Daoy (cell line): Measurements from ENCODE around the gene MYO18B. TPM values are rescaled to one million over a fixed set of nuclear protein-coding genes. Genes with fewer than 3 reads are reported as not detected.
A peak's percentile ranks its signal among the peaks of the same experiment; 100 is the strongest.

ENCODE experiments used
- DNase-seq: peaks from one replicate; pipeline ENCODE4 v3.0.0-alpha.2; 2015; ENCODE audit warnings: low read depth
- total RNA-seq: library from RNA; depleted of rRNA; stranded (reverse); fragments of >200 nt; shearing (Covaris generic); gene quantifications from 2 replicates; pipeline ENCODE4 v1.2.3, GENCODE V29; 2014

The MYO18B gene
- total RNA-seq, 1 experiment from 2014 or later = not detected

DNA sequence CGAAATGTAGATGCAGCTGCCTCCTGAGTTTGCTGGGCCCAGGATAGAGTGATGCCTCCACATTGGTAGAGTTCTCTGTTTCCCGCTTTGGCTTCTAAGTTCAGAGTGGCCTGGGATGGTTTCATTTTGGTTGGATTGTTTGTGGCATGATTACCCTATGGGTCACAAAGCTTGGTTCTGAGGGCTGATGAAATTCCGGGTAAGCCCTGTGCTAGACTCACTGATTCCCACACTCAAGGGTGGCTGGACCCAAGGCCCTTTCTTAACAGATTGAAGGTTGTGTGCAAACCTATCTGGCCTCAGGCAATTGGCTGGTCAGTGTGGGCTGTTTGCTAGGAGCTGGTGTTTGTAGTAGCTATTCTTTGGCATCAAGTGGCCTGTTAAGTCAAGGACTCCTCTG lies 158.4 kb downstream of the MYO18B start:
- no peak for DNase-seq

DNA sequence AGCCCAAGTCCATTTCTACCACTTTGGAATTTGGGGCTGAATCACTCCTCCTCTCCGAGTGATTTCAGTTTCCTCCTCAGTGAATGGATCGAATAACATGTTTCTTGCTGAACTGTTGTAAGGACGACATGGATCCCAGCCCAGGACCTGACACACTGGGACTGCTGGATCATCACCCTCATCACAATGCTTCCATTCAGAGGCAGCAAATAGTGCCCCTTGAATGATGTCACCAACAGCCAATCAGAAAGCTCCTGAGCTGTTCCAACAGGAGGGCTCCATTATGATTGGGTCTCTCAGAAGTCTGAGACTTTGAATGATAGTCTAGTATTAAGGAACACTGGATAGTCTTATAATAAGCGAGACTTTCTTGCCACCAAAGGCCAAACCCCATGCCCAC lies 158.9 kb downstream of the MYO18B start:
- DNase-seq = peak; percentile 18

DNA sequence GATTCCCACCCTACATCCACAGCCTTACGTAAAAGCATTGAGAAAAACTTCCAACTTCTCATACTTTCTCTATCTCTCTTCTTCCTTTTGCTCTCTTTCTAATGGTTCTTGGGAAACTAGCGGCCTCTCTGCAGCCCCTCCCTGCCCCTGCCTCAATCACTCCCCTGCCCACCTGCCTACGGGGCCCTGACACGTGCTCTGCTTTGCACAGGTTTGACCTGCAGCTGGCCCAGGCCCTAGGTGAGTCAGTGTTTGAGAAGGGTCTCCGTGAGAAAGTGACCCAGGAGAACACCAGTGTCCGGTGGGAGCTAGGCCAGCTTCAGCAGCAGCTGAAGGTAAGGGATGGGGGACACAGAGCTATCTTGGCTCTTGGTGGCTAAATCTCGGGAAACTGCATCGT lies 160.4 kb downstream of the MYO18B start:
- no peak for DNase-seq

DNA sequence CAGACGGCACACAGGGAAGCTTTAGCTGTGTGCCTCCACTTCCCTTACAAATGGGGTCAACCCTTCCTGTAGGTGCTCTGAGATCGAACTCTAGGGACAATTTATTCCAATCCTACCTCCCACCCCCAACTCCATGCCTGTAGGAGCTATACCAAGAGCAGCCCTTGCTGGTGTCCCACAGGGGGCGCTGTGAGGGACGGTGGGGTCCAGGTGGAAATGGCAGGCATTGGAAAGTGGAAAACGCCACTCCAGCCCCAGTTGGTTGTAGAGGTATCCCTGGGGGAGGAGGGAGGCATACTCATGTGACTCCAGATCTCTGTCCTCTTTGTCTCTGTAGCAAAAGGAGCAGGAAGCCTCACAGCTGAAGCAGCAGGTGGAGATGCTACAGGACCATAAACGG lies 161.3 kb downstream of the MYO18B start:
- peak; percentile 29 for DNase-seq

DNA sequence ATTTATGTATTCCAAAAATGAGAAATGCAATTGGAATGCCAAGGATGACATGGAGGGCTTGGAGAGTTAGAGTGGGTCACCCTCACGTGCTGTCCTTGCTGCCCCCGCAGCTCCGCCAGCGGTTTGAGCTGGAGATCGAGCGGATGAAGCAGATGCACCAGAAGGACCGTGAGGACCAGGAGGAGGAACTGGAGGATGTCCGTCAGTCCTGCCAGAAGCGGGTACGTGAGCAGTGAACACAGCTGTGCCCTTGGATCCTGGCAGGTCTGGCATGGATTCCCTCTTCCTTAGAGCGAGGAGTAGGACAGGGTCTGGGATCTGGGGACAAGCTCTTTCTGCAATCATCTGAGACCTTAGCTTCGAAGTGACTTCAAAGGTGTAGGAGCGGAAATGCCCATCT lies 166.2 kb downstream of the MYO18B start:
- DNase-seq = no peak

DNA sequence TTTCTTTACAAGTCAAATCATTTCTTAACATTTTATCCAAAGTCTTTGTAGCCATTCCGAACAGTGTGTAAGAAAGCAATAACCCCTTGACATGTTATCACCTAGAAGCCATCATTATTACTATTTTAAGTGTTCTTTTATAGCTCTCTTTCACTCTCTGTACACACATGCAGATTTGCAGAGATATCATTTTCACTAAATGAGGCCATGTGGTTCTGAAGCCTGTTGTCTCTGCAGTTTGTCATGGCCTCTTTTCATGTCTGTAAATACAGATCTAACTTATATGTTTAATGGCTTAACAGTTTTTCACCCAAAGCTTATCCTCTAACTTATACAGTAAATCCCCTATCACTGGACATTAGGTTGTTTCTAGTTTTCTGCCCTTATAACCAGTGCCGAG lies 166.8 kb downstream of the MYO18B start:
- no peak for DNase-seq

DNA sequence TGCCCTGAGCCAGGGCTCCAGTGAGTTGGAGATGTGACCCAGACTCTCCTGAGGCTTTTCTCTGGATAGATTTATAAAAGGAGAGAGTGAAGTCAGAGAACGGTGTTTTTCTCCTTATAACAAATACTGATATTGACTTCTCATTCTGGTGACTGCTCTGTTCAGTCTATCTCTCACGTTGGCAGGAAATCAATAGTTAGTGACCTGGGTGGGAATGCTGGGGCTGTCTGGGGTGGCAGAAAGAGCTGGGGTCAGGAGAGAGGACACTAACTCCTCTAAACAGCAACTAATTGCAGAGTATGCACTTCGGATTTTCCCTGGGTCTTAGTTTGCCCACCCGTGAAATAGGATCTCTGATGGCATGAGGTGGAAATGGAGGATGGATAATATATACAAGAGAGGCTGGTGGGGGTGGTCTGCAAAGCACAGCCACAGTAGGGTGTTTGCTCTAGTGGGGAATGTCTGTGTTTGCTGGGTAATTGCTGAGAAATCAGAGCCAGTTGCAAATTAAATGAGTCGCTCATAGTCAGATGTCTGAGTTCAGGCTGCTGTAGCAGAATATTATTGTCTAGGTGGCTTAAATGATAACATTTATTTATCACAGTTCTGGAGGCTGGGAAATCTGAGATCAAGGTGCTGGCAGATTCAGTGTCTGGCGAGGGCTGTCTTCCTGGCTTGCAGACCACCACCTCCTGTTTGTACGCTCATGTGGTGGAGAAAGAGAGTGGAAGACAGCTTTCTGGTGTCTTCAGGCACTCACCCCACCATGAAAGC lies 167.8 kb downstream of the MYO18B start:
- DNase-seq = no peak

DNA sequence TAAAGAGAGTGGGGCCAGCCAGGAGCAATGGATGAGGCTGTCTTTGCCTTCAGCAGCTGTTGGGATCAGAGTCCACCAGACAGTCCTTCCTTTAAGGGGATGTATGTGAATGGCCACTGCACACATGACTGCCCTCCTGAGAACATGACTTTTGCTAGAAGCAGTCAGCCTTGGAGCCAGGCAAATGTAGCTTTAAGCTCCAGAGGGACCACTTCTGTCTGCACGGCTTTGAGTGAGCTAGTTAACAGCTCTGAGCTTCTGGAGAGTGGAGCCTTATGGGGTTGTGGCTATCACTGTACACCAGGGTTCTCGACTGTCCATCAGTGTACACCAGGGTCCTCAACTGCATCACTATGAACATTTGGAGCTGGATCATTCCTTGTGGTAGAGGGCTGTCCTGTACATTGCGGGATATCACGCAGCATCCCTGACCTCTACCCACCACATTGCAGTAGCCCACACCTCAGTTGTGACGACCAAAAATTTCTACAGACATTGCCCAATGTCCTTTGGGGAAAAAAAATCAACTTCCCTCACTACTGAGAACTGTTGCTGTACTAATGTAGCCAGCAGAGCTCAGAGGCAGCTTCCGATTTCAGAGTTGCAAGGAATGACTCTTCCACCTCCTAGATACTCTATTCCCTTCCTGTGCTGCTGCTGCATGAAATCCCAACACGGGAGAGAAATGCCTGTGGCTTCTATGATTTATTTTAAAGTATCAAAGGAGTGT lies 169.4 kb downstream of the MYO18B start:
- no peak for DNase-seq

DNA sequence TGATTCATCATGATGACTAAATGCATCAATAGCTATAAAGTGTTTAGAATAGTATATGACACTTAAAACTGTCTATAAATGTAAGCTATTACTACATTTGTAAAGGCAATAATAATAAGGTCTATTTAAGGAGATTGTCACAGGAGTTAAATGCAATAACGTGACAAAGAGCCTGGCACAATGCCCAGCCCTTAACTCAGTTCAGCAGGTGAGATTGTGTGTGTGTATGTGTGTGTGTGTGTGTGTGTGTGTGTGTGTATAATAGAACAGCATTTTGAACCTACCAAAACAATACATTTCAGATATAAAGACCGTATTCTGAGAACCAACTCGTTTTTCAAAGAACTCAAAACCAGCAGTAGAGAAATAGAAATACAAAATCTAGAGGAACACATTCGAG lies 177.5 kb downstream of the MYO18B start:
- no peak for DNase-seq

DNA sequence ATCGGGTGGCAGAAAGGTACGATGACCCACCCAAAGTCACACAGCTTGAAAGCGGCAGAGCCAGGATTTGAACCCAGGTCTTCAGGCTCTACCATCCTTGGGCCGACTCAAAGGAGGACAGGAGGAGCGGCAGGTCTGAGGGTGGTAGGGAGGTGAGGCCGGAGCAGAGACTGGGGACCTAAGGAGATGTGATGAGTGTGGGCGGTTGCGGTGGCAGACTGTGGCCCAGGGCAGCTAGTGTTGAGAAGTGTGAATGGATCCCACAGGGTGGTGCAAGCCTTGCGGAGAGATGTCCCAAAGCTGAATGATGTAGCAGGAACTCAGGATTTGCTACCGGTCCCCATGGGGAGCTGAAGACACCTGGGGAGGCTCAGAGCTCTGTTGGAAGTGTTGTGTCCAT lies 180.2 kb downstream of the MYO18B start:
- no peak for DNase-seq

DNA sequence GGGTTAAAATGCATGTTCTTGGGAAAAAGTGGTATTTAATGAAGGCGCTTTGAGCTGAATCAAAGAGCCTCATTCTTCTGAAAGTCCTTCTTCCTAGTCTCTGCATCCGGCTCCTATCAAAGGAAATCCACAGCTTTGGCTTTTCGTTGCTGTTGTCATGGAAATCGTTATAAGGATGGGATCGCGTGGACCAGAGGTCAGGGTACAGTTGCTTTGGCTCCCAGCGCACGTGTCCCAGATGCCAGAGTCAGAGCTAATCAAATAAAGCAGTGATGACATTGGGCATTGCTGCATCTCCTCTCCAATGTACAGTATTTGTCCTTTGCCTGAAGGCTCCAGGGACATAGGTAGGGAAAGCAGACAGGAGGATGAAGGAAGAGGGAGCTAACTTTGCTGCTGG lies 181.9 kb downstream of the MYO18B start:
- no peak for DNase-seq

DNA sequence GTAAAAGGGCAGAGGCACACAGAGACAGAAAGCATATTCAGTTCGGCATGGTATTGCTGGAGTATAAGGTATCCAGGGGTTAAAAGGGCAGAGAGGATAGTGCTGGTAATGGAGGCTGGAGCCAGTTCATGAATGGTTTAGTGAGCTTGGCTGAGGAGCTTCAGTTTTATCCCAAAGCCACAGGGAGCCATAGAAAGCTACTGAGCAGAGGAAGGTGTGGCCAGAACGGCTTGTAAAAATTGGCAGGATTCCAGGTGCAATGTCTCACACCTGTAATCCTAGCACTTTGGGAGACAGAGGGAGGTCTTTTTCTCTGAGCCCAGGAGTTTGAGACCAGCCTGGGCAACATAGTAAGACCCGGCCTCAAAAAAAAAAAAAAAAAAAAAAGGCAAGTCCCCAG lies 186.1 kb downstream of the MYO18B start:
- no peak for DNase-seq

DNA sequence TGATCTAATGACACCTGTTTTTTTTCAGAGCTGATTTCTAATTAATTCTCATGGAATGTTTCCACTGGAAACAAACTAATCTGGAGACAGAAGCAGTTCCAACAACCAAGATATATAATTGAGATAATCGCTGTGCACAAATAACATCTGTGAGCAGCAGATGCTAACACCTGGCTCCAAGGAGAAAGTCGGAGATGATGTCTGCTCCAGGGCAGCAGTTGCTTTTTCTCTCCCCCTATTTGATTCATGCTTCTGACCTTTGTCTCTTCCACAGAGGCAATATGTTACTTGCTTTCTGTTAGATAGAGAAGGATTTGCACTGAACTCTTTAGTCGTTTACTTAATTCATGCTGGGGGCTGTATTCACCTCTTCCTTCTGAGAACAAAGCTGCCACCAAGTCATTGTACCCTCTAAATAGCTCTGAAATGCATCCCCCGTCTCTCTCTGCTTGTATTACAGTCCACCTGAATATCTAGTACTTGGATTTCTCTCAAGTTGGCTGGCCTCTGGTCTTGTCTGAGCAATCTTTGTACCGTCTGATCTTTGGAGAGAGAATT lies 187.4 kb downstream of the MYO18B start:
- DNase-seq = no peak

DNA sequence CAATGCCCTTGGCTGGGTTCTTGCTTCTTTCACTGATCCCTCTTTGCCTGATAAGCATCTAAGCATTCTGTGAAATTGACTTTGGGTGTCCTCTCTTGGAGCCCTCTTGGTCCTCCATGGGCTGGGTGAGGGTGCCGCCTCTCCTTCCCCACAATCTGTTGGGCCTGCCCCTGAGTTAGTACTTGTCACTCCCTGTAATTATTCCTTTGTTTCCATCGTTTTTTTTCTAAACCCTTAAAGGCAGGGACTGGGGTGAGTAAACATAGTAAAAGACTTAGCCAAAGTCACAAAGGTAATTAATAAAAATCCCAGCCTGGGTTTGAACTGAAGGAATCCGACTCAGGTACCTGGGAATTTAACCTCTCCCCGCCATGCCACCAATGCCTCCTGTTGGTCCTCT lies 188.1 kb downstream of the MYO18B start:
- DNase-seq = no peak

DNA sequence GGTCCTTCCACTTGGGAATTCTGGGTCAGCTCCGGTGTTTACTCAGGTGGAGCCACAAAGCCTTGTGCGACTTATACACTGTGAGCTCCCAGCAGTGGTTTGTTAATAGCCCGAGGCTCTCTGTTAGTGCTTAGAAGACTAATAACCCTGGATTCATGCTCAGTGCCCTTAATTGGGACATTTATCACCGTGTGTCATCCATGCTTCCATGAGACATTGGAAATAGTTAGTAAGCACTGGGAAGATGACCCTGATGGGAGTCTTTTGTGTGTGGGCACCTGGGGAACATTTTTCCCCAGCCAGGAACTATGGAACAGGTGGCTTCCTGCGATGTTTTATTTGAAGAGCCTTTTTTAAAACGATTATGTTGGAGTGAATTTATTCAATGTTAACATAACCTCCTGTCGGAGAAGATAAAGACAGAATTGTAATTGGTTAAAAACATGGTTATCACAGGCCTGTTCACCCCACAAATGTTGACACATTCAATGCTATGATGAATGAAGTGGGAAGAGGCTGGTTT lies 188.9 kb downstream of the MYO18B start:
- peak; percentile 42 for DNase-seq

DNA sequence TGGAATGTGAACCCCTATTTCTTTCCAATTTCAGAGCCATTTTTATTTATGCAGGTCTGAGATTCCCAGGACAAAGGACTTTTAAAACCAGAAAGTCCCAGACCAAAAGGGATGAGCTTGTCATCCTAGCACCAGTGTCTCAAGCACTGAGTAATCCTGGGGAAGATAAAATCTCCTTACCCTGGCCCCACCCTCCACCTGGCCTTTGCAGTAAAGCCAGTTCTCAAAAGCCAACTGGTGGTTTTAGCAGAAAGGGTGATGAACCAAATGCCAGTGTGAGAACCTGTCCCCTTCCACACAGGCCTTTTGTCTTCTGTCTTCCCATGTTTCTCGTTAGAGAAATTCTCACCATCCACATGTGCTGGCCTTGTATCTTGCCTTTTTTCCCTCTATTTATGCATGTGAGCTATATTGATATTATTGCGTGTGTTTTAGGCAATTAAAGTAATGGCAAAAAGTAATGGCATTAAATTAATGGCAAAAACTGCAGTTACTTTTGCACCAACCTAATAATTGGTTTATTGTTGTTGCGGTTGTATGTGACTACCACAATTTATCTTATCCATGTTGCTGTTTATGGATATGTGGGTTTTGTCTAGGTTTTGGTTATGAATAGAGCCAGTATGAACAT lies 191.3 kb downstream of the MYO18B start:
- no peak for DNase-seq

DNA sequence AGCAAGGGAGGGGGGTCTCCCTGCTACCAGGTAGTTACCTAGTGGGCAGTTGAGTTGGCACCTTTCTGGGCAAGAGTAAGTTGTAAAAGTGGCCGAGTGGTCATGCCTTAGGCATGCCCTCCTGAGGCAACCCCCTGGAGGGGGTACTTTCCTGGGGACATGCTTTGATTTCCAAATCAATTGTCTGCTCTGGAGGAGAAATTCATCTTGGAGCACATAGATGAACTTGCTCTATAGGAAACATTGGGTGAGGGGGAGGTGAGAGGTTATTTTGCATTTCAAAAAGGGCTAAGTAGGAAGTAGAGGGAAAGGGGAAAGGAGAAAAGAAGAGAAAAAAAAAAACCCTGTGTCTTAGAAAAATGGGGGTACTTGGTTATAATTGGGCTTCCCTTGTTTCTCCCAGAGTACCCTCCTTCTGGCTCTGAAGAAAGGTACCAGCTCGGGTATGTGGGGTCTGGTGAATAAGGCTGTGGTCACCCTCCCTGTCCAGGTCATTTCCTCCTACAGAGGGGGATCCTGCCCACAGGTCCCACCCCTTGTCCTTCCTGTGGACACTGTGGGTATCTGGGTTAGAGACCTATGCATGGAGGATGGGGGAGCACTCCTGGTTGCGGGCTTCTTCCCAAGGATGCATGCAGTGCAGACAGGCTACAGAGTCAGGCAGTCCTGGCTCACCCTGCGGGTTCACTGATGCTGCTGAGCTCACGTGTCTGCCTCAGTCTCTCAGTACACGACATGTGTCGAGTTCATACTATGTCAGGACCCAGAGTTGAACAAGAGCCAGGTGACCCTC lies 193.5 kb downstream of the MYO18B start:
- no peak for DNase-seq

DNA sequence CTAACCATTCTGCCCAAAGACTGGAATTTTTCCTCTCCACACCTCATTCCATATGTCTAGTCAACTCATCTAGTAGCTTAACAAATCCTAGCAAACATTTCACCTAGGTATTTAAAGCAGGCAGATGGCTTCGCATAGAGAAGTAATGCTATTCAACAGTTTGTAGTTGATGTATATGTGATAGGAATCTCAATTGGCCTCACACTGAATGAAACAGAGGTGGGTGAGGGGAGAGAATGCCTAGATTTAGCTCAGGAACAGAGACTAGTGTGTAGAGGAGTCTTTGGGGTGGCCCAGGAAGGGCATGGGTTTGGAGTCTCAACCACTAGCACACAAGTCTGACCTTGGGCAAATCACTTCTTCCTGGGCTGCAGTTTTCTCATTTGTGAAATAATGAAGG lies 196.2 kb downstream of the MYO18B start:
- DNase-seq = no peak

DNA sequence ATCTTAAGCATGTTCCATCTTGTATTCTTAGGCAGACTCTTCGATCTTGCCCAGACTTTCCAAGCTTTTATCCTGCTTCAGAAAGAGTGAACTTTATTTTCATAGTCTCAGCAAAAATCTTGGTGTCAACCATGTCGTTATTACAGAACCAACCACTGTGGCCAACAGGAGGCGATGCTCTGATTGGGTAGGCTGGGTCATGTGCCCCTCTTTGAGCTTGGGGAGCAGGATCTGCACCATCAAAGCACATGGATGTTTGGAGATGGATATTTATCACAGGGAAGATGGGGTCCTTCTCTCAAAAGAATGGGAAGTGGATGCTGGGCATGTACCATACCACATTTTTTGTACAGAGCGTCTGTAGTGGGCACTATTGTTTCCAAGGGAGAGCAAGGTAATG lies 197.4 kb downstream of the MYO18B start:
- DNase-seq = no peak

DNA sequence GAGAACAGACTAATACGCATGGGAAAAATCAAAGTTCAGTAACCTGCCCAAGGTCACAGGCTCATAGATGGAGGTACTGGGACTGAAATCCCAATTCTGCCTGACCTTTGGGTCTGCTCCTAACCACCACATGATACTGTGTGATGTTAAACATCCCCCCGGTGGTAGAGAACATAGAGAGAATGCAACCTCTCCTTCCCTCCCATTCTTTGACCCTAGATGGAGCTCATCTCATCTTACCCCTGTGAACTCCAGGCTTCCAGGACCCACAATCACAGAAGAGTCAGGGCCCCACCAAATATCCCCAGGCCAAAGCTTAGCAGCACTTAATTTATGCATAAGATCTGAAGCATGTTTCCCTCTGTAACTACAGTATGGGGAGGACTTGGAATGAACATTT lies 198.5 kb downstream of the MYO18B start:
- DNase-seq = no peak

DNA sequence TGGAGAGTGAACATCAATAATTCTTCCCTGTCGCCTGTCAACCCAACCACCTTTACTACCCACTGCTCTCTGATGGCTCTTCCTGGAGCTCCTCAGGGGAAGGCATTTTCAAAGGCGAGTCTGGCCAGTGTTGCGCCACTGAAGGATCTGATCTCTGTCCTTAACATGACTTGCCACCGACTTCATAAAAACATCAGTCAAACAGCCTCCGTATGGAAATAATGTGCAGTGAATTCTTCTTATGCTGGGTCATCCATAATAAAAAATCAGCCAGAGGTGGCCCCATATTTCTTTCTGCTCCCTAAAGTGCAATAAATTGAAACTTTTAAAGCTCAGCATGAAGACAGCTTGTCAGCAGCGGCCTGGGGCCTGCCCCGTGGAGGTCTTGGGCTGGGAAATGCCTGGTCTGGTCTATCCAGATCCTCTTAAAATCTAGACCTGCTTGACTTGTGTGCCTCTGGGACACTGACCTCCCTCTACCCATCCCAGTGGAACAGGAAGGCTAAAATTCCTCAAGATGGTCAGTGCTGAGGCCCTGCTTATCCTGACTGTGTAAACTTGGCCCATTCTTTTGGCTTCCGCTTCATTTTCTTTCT lies 199.5 kb downstream of the MYO18B start:
- DNase-seq = no peak
